Hepatocyte (in vitro differentiated cells): ENCODE data around the gene TRPM6. TPM values are rescaled to one million over a fixed set of nuclear protein-coding genes. Genes with fewer than 3 reads are reported as not detected.

ENCODE experiments used
- DNase-seq: peaks from one replicate; pipeline ENCODE4 v3.0.0-alpha.2; 2016; ENCODE audit warnings: low spot score
- H2AFZ ChIP-seq: fragments of 200-600 bp; sonication (generic); 2 replicates; pipeline ENCODE4 v1.6.0; 2016; ENCODE audit warnings: antibody characterized with exemption, mild to moderate bottlenecking
- H3K27ac ChIP-seq: fragments of 200-600 bp; sonication (generic); 2 replicates; pipeline ENCODE4 v1.5.1; 2016; ENCODE audit warnings: mild to moderate bottlenecking
- H3K27me3 ChIP-seq: fragments of 200-600 bp; sonication (generic); 2 replicates; pipeline ENCODE4 v1.6.1; 2016
- H3K36me3 ChIP-seq: fragments of 200-600 bp; sonication (generic); replicated peaks from 2 replicates; pipeline ENCODE4 v1.5.1; 2016; ENCODE audit warnings: low read depth; ENCODE audit not compliant: insufficient read depth
- H3K4me1 ChIP-seq: fragments of 200-600 bp; sonication (generic); 2 replicates; pipeline ENCODE4 v1.5.1; 2016; ENCODE audit warnings: mild to moderate bottlenecking, moderate library complexity; ENCODE audit not compliant: insufficient read depth
- H3K4me2 ChIP-seq: fragments of 200-600 bp; sonication (generic); 2 replicates; pipeline ENCODE4 v1.6.0; 2016
- H3K4me3 ChIP-seq: fragments of 200-600 bp; sonication (generic); 2 replicates; pipeline ENCODE4 v1.5.1; 2016; ENCODE audit warnings: mild to moderate bottlenecking
- H3K79me2 ChIP-seq: fragments of 200-600 bp; sonication (generic); 2 replicates; pipeline ENCODE4 v1.6.0; 2017; ENCODE audit warnings: mild to moderate bottlenecking
- H3K9me2 ChIP-seq: fragments of 200-600 bp; sonication (generic); replicated peaks from 2 replicates; pipeline ENCODE4 v1.6.0; 2017; ENCODE audit warnings: mild to moderate bottlenecking; ENCODE audit not compliant: insufficient read depth
- H3K9me3 ChIP-seq: fragments of 200-600 bp; sonication (generic); 2 replicates; pipeline ENCODE4 v1.5.1; 2016; ENCODE audit warnings: low read depth, mild to moderate bottlenecking
- H4K20me1 ChIP-seq: fragments of 200-600 bp; sonication (generic); 2 replicates; pipeline ENCODE4 v1.6.0; 2016; ENCODE audit warnings: mild to moderate bottlenecking; ENCODE audit not compliant: insufficient read depth, poor library complexity, severe bottlenecking
- CTCF ChIP-seq: fragments of 200-600 bp; sonication (generic); IDR thresholded peaks from 2 replicates; pipeline ENCODE4 v1.5.1; 2016; ENCODE audit warnings: antibody characterized with exemption, mild to moderate bottlenecking; ENCODE audit not compliant: poor library complexity
- EZH2 ChIP-seq: fragments of 200-600 bp; sonication (generic); IDR thresholded peaks from 2 replicates; pipeline ENCODE4 v1.6.1; 2016; ENCODE audit warnings: antibody characterized with exemption, mild to moderate bottlenecking, borderline replicate concordance
- EZH2phosphoT487 ChIP-seq: fragments of 200-600 bp; sonication (generic); IDR thresholded peaks from one replicate; pipeline ENCODE4 v1.6.1; 2018; ENCODE audit warnings: antibody characterized with exemption, mild to moderate bottlenecking, low read depth, moderate library complexity; ENCODE audit not compliant: unreplicated experiment, severe bottlenecking
- WGBS: methylation state at CpG from one replicate; pipeline ENCODE4 v1.1.6; 2016; ENCODE audit warnings: low lambda C conversion rate; ENCODE audit errors: missing lambda C conversion rate; 5-methylcytosine and 5-hydroxymethylcytosine counted together
- polyA plus RNA-seq: library from polyadenylated mRNA; unstranded; fragments of >200 nt; fragmentation: Nextera tagmentation; extraction: Ambion mirVana; gene quantifications from 2 replicates; pipeline ENCODE4 v1.2.1, GENCODE V29; 2016
- total RNA-seq: library from RNA; depleted of rRNA; stranded (reverse); fragments of >200 nt; gene quantifications from 2 replicates; pipeline ENCODE4 v1.2.3, GENCODE V29; 2014

TRPM6 gene
- total and polyA plus RNA-seq, 2 experiments from 2014 or later, result 3.7 to 19.0 TPM

- Histone ChIP-seq H3K27ac (no peak overlapping the region), H4K20me1 (no peaks in the 10 kb centered on the region), H3K27me3 (no peaks in the 10 kb centered on the region), H3K9me3 (no peaks in the 10 kb centered on the region), H3K36me3 (no peaks in the 10 kb centered on the region), H3K79me2 (no peaks in the 10 kb centered on the region), H3K4me2 (no peak overlapping the region), H3K4me3 (no peak overlapping the region), H2AFZ (no peak overlapping the region), H3K9me2 (no peaks in the 10 kb centered on the region), H3K4me1 (no peaks in the 10 kb centered on the region)
- DNase-seq, result no peak
- TF ChIP-seq CTCF (no peak), EZH2phosphoT487 (no peak), EZH2 (no peak)
- WGBS, result 91% methylated on average over 4 of the region's 4 CpGs
Observed at GRCh38 chr9:74795081-74795480, 92.6 kb downstream of the TRPM6 start.

GRCh38 chr9:74784506-74784905 is 103.2 kb downstream of the TRPM6 start:
- Histone ChIP-seq H3K79me2 (no peaks in the 10 kb centered on the region), H3K27ac (no peak overlapping the region), H3K4me1 (no peaks in the 10 kb centered on the region), H2AFZ (no peak overlapping the region), H3K4me2 (no peak overlapping the region), H3K9me3 (no peaks in the 10 kb centered on the region), H3K4me3 (no peak overlapping the region), H3K27me3 (no peaks in the 10 kb centered on the region), H3K9me2 (no peaks in the 10 kb centered on the region), H3K36me3 (no peaks in the 10 kb centered on the region), H4K20me1 (no peaks in the 10 kb centered on the region)
- WGBS, result 87% methylated on average over 5 of the region's 5 CpGs
- no peak for DNase-seq
- no peak for TF ChIP-seq EZH2
- no peak for TF ChIP-seq EZH2phosphoT487
- TF ChIP-seq CTCF, result no peak

- DNase-seq, result no peak
- Histone ChIP-seq H3K4me3 (no peak overlapping the region), H2AFZ (no peak overlapping the region), H3K27me3 (no peaks in the 10 kb centered on the region), H3K36me3 (no peaks in the 10 kb centered on the region), H3K27ac (no peak overlapping the region), H3K9me2 (no peaks in the 10 kb centered on the region), H3K79me2 (no peaks in the 10 kb centered on the region), H3K4me2 (no peak overlapping the region), H3K9me3 (no peaks in the 10 kb centered on the region), H4K20me1 (no peaks in the 10 kb centered on the region), H3K4me1 (no peaks in the 10 kb centered on the region)
- TF ChIP-seq EZH2phosphoT487 (no peak), CTCF (no peak), EZH2 (no peak)
- WGBS, result 80% methylated on average over 2 of the region's 2 CpGs
Observed at GRCh38 chr9:74783408-74783807, 104.3 kb downstream of the TRPM6 start.
